ENCODE measurements around the gene EXOC6. TPM values are rescaled to one million over a fixed set of nuclear protein-coding genes. Genes with fewer than 3 reads are reported as not detected.

Gene EXOC6
- total RNA-seq, 1 donor from 2014 or later, result 25.6 TPM

DNA sequence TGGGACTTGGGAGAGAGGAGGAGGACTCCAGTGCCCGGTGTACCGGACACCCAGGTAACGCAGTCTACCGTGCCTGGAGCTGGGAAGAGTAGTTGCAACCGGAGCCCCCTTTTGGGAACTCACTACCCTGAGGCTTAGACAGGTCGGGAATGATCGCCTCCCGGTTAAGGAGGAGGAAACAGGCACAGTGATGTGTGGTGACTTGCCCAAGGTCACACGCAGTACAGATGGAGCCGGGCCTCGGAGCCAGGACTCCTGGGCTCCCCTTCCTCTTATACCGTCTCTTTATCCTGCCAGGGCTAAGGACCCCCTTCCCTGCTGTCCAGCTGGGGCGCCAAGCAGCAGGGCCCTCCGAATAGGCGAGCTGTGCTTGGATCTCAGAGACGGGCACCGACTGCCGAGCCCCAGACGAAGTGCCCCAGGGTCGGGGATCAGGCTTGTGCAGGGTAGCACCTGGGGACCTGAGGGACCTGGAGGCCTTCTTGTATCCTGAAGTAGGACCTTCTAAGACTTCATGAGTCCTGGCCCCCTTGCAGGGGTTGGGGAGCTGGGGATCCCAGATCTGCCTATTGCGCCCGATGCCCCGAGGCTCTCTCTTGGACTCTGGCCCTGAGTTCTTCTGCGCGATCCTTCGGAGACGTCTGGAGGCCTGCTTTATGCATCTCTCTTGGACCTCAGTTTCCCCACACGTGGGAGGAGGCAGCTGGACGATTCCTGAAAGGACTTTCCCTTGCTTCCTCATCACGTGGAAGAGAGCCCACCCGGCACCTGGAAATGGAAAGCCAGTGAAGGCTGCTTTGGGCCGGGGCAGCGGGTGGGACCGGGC is 224.6 kb downstream of the EXOC6 start:
- peaks cover 35% of the 10 kb centered on the region for H3K4me1 Mint-ChIP-seq
- H3K4me3 ChIP-seq, result peak overlapping the region; percentile 66
- H3K4me2 ChIP-seq, result peak overlapping the region; percentile 89
- peak overlapping the region; percentile 87 for H3K4me3 Mint-ChIP-seq
- H3K27ac Mint-ChIP-seq, result no peak overlapping the region
- peaks cover 74% of the 10 kb centered on the region for H3K27me3 Mint-ChIP-seq (ENCODE audit: insufficient read depth, low read depth)
- peak overlapping the region; percentile 91 for H2AFZ ChIP-seq (replicated peaks)
- no peaks in the 10 kb centered on the region for H3K36me3 Mint-ChIP-seq
- peaks cover 23% of the 10 kb centered on the region for H3F3A ChIP-seq (ENCODE audit: low read depth)
- no peak overlapping the region for H3K27ac ChIP-seq
- H4K20me1 ChIP-seq (ENCODE audit: low read depth), result peaks cover 43% of the 10 kb centered on the region
- no peaks in the 10 kb centered on the region for H3K9me3 ChIP-seq (ENCODE audit: low read depth)
- TF ChIP-seq EZH2phosphoT487 (IDR thresholded peaks at IDR 0.05), result peak; percentile 53
- TF ChIP-seq, protein P1, sequence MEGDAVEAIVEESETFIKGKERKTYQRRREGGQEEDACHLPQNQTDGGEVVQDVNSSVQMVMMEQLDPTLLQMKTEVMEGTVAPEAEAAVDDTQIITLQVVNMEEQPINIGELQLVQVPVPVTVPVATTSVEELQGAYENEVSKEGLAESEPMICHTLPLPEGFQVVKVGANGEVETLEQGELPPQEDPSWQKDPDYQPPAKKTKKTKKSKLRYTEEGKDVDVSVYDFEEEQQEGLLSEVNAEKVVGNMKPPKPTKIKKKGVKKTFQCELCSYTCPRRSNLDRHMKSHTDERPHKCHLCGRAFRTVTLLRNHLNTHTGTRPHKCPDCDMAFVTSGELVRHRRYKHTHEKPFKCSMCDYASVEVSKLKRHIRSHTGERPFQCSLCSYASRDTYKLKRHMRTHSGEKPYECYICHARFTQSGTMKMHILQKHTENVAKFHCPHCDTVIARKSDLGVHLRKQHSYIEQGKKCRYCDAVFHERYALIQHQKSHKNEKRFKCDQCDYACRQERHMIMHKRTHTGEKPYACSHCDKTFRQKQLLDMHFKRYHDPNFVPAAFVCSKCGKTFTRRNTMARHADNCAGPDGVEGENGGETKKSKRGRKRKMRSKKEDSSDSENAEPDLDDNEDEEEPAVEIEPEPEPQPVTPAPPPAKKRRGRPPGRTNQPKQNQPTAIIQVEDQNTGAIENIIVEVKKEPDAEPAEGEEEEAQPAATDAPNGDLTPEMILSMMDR (IDR thresholded peaks at IDR 0.05), result no peak
- TF ChIP-seq EZH2 (IDR thresholded peaks at IDR 0.05), result peak; percentile 82
- peaks cover 20% of the 10 kb centered on the region for H3K4me1 ChIP-seq
- DNase-seq (ENCODE audit: low spot score), result peak; percentile 24
- H3K79me2 ChIP-seq (ENCODE audit: low read depth), result peaks cover 48% of the 10 kb centered on the region
- H3K9me3 Mint-ChIP-seq, result peaks cover 2% of the 10 kb centered on the region
- no peak overlapping the region for H3K9ac ChIP-seq
- peaks cover 91% of the 10 kb centered on the region for H3K27me3 ChIP-seq
- no peaks in the 10 kb centered on the region for H3K36me3 ChIP-seq

DNA sequence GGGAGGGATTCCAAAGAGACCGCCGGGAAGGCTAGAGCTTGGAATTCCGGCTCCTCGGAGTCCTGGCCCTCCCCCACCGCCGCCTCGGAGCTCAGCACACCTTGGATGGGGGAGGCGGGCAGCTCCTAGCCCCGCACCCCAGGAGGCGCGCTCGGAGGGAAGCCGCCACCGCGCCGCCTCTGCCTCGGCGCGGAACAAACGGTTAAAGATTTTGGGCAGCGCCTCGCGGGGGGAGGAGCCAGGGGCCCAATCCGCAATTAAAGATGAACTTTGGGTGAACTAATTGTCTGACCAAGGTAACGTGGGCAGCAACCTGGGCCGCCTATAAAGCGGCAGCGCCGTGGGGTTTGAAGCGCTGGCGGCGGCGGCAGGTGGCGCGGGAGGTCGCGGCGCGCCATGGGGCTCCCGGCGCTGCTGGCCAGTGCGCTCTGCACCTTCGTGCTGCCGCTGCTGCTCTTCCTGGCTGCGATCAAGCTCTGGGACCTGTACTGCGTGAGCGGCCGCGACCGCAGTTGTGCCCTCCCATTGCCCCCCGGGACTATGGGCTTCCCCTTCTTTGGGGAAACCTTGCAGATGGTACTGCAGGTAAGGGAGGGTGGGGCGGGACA is 225.3 kb downstream of the EXOC6 start, which contains the start of gene CYP26A1:
TSS of gene CYP26A1 (plus strand) at position 355 of the 608 bp plus-strand sequence. CDS start at position 397, 42 bp downstream.
- Histone ChIP-seq H3F3A (ENCODE audit: low read depth) (peaks cover 28% of the 10 kb centered on the region), H3K27ac (no peak within 1 kb of the TSS), H4K20me1 (ENCODE audit: low read depth) (peaks cover 40% of the 10 kb centered on the region), H3K36me3 (no peaks in the 10 kb centered on the region), H3K4me2 (peak within 1 kb of the TSS; percentile 89), H3K27me3 (peaks cover 84% of the 10 kb centered on the region), H3K4me3 (peak within 1 kb of the TSS; percentile 66), H3K9me3 (ENCODE audit: low read depth) (no peaks in the 10 kb centered on the region), H3K79me2 (ENCODE audit: low read depth) (peaks cover 48% of the 10 kb centered on the region), H2AFZ (replicated peaks) (peak within 1 kb of the TSS; percentile 91), H3K4me1 (peaks cover 17% of the 10 kb centered on the region), H3K9ac (no peak within 1 kb of the TSS)
- no peaks in the 10 kb centered on the region for H3K36me3 Mint-ChIP-seq
- H3K9me3 Mint-ChIP-seq, result peaks cover under 1% of the 10 kb centered on the region
- peaks cover 32% of the 10 kb centered on the region for H3K4me1 Mint-ChIP-seq
- peaks cover 67% of the 10 kb centered on the region for H3K27me3 Mint-ChIP-seq (ENCODE audit: insufficient read depth, low read depth)
- H3K4me3 Mint-ChIP-seq, result peak within 1 kb of the TSS; percentile 87
- DNase-seq (ENCODE audit: low spot score), result peak; percentile 70
- TF ChIP-seq EZH2 (IDR thresholded peaks at IDR 0.05), result peak; percentile 4
- TF ChIP-seq, protein P1 (IDR thresholded peaks at IDR 0.05), result no peak
- H3K27ac Mint-ChIP-seq, result no peak within 1 kb of the TSS

DNA sequence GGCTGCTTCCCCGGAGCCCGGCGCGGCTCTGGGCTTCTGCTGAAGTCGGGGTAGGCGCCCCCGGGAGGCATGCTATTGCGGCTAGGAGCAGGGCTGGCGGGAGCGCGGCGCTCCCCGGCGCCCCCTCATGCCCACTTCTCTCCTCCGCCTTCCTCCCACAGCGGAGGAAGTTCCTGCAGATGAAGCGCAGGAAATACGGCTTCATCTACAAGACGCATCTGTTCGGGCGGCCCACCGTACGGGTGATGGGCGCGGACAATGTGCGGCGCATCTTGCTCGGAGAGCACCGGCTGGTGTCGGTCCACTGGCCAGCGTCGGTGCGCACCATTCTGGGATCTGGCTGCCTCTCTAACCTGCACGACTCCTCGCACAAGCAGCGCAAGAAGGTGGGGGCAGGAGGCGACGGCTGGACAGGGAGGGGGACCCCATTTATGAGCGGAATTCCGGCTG is 225.9 kb downstream of the EXOC6 start:
- Histone ChIP-seq H3F3A (ENCODE audit: low read depth) (peaks cover 28% of the 10 kb centered on the region), H3K4me1 (peaks cover 17% of the 10 kb centered on the region), H3K27me3 (peaks cover 79% of the 10 kb centered on the region), H3K27ac (no peak overlapping the region), H3K36me3 (no peaks in the 10 kb centered on the region), H2AFZ (replicated peaks) (peak overlapping the region; percentile 91), H4K20me1 (ENCODE audit: low read depth) (peaks cover 36% of the 10 kb centered on the region), H3K79me2 (ENCODE audit: low read depth) (peaks cover 48% of the 10 kb centered on the region), H3K9ac (no peak overlapping the region), H3K4me2 (peak overlapping the region; percentile 89), H3K9me3 (ENCODE audit: low read depth) (no peaks in the 10 kb centered on the region), H3K4me3 (peak overlapping the region; percentile 66)
- Mint-ChIP-seq H3K9me3 (no peaks in the 10 kb centered on the region), H3K27me3 (ENCODE audit: insufficient read depth, low read depth) (peaks cover 62% of the 10 kb centered on the region), H3K36me3 (no peaks in the 10 kb centered on the region), H3K4me1 (peaks cover 29% of the 10 kb centered on the region), H3K4me3 (peak overlapping the region; percentile 87), H3K27ac (no peak overlapping the region)
- TF ChIP-seq EZH2phosphoT487 (IDR thresholded peaks at IDR 0.05) (peak; percentile 6), EZH2 (IDR thresholded peaks at IDR 0.05) (peak; percentile 56)
- TF ChIP-seq, protein P1 (IDR thresholded peaks at IDR 0.05), result peak; percentile 27
- peak; percentile 73 for DNase-seq (ENCODE audit: low spot score)
